DMS 273 (cell line): Measurements from ENCODE around the gene ATF6.

Source experiments
- DNase-seq: peaks from one replicate; lab custom pipeline; 2025; ENCODE audit not compliant: unreplicated experiment; lab: John Stamatoyannopoulos, UW

The ATF6 gene

GRCh38 chr1:161885759-161886158, 119.6 kb downstream of the ATF6 start:
- no peak for DNase-seq

- DNase-seq, result no peak
Measured at GRCh38 chr1:161886589-161886988, 120.5 kb downstream of the ATF6 start.

DNA sequence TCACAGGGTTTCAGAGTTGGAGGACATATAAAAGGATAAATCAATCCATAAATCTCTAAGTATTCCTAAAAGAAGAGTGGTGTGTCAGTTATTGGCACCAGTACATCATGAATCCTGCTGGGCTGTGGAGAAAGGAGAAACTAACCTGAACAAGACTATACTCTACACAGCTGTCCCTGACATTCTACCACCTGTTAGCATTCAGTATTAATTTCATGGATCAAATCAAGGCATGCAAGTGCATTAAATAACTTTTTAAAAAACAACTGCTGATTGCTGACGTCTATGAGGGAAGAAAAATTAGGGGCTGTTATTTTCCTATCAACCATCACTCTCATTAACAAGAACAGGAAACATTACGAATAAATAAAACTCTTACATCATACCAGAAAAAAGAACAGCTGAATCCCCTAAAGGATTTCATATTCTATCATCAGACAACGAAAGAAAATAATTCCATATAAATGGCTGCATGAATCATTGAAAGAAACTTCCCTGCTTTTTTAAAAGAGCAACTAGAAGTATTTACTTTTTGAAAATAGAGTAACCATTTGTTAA, 121.7 kb downstream of the ATF6 start:
- peak; percentile 45 for DNase-seq

- no peak for DNase-seq
Measured at GRCh38 chr1:161890574-161890973, 124.5 kb downstream of the ATF6 start.

- no peak for DNase-seq
Measured at GRCh38 chr1:161899091-161899490, 133.0 kb downstream of the ATF6 start.

DNA sequence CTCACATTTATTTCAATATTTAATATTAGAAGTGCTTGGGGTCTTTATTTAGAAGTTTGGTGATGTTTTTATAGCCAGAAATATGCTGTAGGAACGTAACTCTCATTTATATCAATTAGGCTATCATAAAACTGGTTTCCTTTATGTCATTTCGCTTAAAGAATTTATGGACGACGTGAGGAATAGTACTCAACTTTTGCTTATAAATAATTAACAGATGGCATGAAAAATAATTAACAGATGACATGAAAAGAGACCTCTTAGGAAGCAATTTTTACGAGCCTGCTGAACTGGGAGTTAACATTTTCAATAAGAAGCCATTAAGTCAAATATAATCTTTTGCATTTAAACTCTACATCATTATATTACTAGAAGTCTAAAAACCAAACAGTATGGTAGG, 134.0 kb downstream of the ATF6 start:
- no peak for DNase-seq

GRCh38 chr1:161902182-161902581, 136.1 kb downstream of the ATF6 start:
- no peak for DNase-seq

GRCh38 chr1:161905269-161905884, 139.3 kb downstream of the ATF6 start:
- peak; percentile 63 for DNase-seq

DNA sequence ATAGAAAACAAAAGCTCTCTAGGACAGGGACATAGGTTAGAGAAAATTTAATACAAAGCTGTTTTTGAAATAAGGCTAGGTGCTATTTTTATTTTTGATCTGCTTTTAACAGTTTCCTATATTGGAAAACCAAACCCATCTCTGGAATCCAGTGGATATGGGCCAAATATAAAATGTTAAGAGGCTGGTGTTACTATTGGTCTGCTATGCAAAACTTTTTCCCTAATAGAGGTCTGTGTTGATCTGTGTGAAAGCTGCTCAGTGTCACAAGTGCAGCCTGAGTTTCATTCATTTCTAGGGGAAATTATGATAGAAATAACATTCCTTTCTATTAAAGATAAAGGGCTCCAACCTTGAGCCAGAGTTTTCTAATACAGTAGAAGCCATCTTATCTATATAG, 141.1 kb downstream of the ATF6 start:
- DNase-seq, result no peak

DNA sequence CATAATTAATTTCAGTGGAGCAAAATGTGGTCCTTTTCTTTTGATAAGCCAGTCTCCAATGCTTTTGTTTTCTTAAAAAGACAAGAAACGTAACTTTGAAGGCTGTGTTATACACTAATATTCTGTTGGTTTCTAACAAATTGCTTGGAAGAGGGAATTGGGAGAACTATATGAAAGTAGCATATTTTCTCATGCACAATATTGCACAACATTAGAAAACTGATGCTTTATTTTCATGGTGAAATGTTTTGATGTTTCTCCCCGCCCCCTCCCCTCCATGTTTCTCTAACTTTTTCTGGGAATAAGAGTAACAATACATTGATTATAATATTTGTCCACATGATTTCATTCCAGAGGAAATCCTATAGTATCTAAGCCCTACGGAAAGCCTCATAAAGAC, 142.1 kb downstream of the ATF6 start:
- no peak for DNase-seq

DNA sequence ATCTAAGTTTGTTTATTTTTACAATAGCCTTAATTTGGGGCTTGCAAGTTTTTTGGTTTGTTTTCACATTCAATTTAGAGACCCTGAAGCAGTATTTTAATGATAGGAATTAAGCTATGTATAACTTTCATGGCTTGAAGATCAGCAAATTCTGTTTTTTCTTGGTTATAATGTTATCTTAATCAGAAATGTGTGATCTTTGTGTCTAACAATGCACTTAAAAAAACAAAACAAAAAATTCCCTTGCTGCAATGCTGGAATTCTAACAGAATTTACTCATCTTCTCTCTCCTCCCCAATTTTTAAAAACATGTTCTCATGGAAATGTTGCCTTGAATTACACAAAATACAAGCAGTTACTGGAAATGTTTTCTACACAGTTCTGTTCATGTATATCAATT, 144.5 kb downstream of the ATF6 start:
- no peak for DNase-seq

- DNase-seq, result no peak
Measured at GRCh38 chr1:161913482-161914140, 147.5 kb downstream of the ATF6 start.

GRCh38 chr1:161914595-161914994, 148.5 kb downstream of the ATF6 start:
- no peak for DNase-seq

GRCh38 chr1:161915051-161915503, 149.0 kb downstream of the ATF6 start:
- no peak for DNase-seq

GRCh38 chr1:161915978-161916377, 149.9 kb downstream of the ATF6 start:
- no peak for DNase-seq

DNA sequence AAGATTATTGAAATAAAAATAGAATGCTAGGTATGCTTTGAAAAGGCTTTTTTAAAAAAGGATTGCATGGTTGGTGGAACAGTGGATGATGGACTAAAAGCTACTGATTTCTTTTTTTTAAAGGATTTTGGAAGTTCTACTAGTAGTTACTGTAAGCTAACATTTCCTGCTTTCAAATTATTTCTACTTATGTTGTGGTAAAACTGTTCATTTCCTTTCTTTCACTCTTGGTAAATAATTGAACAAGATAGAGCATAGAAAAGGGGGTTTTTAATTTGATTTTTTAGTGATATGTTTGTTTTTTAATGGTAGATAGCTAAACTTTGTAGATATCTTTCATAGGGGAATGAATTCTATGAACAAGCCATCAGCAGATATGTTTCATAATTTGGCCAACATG, 153.1 kb downstream of the ATF6 start:
- no peak for DNase-seq

- DNase-seq, result no peak
Measured at GRCh38 chr1:161921491-161921890, 155.4 kb downstream of the ATF6 start.

DNA sequence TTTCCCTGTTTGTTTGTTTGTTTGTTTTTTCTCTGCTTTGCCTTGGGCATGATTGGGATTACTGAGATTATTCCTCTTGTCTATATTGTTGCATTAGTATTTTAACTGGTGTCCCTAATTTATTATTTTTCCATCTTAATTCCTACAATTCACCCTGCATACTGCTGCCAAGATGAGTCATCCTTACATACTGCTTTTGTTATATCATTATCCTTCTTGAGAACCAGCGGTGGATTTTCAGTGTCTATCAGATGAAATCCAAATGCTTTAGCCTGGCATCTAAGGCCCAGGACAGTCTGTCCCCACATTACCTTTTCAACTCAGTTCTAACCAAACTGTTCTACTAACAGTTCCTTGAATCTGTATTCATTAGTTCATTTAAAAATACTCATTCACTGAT, 155.9 kb downstream of the ATF6 start:
- no peak for DNase-seq

- no peak for DNase-seq
Measured at GRCh38 chr1:161928056-161928455, 161.9 kb downstream of the ATF6 start.

- DNase-seq, result no peak
Measured at GRCh38 chr1:161929137-161929536, 163.0 kb downstream of the ATF6 start.

DNA sequence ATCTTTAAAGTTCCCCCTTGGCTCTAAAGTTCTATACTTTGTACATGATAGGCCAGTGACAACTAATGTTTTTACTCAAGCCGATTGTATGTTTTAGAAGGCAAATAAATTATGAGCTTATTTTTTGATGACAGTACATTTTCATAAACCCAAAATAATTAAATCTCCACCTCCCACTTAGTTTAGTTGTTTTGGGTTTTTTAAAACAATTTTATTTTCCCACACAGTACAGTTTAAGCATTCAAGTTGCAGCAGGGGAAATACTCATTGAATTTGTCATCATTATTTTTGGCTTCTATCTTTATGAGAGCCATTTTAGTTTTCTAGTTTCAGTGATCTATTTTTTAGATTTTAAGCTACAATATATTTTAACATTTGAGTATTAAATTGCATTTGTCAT, 163.9 kb downstream of the ATF6 start:
- DNase-seq, result no peak

- DNase-seq, result no peak
Measured at GRCh38 chr1:161932668-161933067, 166.5 kb downstream of the ATF6 start.
